Activated naive CD8-positive, alpha-beta T cell treated with anti-CD3 and anti-CD28 coated beads, Interleukin-2, amount 50 U/mL, for 24 hours (primary cell): ENCODE data around the gene SIAH2.

Experiments
- ATAC-seq: fragments of 150-1000 bp; cut with Tn5 transposase; one replicate; pipeline ENCODE4 v1.10.0; 2021
- DNase-seq: peaks from one replicate; pipeline ENCODE4 v3.0.0; 2021
- H3K27ac Mint-ChIP-seq: one replicate; pipeline ENCODE4 v1.8.0; 2021; ENCODE audit warnings: mild to moderate bottlenecking, mixed read lengths
- H3K27me3 Mint-ChIP-seq: one replicate; pipeline ENCODE4 v1.8.0; 2021; ENCODE audit warnings: mixed read lengths
- H3K36me3 Mint-ChIP-seq: one replicate; pipeline ENCODE4 v1.8.0; 2021; ENCODE audit warnings: low read depth, mixed read lengths
- H3K4me1 Mint-ChIP-seq: one replicate; pipeline ENCODE4 v1.8.0; 2021; ENCODE audit warnings: mixed read lengths
- H3K4me3 Mint-ChIP-seq: one replicate; pipeline ENCODE4 v1.8.0; 2021; ENCODE audit warnings: mild to moderate bottlenecking, moderate library complexity, mixed read lengths
- H3K9me3 Mint-ChIP-seq: one replicate; pipeline ENCODE4 v1.8.0; 2021; ENCODE audit warnings: mixed read lengths

The SIAH2 gene

DNA sequence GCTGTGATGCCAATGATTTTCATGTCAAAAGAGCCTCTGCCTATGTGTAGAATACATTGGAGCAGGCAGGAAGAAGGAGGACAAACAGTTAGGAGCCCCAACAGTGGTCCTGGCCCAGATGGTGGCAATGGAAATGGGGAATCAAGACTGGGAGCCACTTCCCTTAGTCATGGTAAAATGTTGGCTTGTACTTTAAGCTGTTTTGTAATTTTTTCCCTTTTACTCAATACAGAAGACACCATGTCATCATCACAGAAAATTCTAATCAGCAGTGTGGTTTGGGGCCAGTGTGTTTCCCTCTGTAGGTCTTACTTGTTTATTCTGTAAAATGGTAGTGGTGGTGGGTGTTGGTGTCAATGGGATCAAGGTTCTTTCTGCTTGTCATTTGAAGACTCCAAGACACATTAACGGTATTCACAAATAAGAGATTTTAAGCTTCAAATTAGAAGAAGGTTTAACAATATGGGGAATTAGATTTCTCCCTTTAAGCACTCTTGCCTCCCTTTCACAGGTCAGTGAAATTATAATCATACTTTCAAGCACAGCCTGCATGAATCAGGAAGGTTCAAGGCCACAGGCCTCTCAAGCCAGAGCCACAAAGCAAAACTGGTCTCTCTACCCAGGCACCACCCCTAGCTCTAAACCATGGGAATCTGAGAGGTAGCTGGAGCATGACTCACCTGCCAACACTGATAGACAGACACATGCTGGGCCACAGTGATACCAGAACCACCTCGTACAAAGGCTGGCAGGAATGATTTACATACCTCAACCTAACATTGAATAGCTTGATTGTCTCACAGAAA is 24.9 kb downstream of the SIAH2 start:
- Mint-ChIP-seq H3K27ac (peak overlapping the region; percentile 100), H3K36me3 (peaks cover 56% of the 10 kb centered on the region), H3K4me1 (peaks cover 83% of the 10 kb centered on the region), H3K9me3 (no peaks in the 10 kb centered on the region), H3K4me3 (peak overlapping the region; percentile 55), H3K27me3 (no peaks in the 10 kb centered on the region)
- ATAC-seq (peak; percentile 70), DNase-seq (peak; percentile 56)

DNA sequence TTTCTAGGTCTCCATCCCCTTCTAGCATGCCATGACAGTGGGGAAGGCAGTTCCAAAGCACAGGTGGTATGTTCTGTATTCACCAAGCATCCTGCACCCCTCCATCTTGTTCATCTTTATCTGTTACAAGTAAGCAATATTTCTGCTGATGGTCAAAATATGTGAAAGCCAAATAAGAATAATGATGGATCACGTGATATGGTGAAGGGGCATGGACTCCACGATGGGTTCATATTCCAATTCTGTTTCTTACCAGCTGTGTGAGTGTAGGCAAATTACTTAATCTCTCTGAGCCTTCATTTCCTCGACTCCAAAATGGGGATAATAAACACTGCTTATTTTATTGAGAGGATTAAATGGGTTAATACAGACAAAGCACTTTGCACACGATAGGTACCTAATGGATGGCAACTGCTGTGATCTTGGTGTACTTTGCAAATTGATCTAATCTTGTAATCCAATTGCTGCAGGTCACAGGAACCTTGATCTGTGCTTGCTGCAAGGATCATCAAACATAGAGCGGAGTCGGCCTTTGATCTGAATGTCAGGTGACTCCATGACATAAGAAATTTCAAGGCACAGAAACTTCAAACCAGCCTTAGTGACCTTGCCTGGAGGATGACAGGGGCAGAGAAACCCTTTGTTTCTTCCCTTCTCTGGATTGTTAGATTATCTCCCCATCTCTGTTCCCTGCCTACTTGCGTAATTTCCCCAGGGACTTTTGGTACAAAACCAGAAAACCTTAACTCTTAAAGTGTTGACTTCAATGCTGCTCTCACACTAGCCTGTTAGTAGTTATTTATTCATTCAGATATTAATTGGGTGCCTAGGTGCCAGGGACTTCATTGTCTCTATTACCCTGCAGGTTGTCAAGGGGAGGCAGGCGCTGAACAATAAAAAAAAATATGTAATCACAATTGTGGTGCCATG is 25.8 kb downstream of the SIAH2 start:
- peaks cover 75% of the 10 kb centered on the region for H3K4me1 Mint-ChIP-seq
- no peaks in the 10 kb centered on the region for H3K27me3 Mint-ChIP-seq
- H3K9me3 Mint-ChIP-seq: no peaks in the 10 kb centered on the region
- peaks cover 47% of the 10 kb centered on the region for H3K36me3 Mint-ChIP-seq
- H3K4me3 Mint-ChIP-seq: peak overlapping the region; percentile 55
- ATAC-seq: no peak
- no peak for DNase-seq
- H3K27ac Mint-ChIP-seq: peak overlapping the region; percentile 100

- DNase-seq (no peak), ATAC-seq (no peak)
- H3K4me1 Mint-ChIP-seq: peaks cover 66% of the 10 kb centered on the region
- peaks cover 40% of the 10 kb centered on the region for H3K36me3 Mint-ChIP-seq
- H3K9me3 Mint-ChIP-seq: no peaks in the 10 kb centered on the region
- no peak overlapping the region for H3K4me3 Mint-ChIP-seq
- peak overlapping the region; percentile 100 for H3K27ac Mint-ChIP-seq
- no peaks in the 10 kb centered on the region for H3K27me3 Mint-ChIP-seq
These were observed 26.7 kb downstream of the SIAH2 start for GRCh38 chr3:150736316-150736719.

- Mint-ChIP-seq H3K4me1 (peaks cover 51% of the 10 kb centered on the region), H3K36me3 (peaks cover 26% of the 10 kb centered on the region), H3K27ac (no peak overlapping the region), H3K27me3 (no peaks in the 10 kb centered on the region), H3K9me3 (no peaks in the 10 kb centered on the region), H3K4me3 (no peak overlapping the region)
- ATAC-seq (no peak), DNase-seq (no peak)
These were observed 28.2 kb downstream of the SIAH2 start for GRCh38 chr3:150734795-150735119.

DNA sequence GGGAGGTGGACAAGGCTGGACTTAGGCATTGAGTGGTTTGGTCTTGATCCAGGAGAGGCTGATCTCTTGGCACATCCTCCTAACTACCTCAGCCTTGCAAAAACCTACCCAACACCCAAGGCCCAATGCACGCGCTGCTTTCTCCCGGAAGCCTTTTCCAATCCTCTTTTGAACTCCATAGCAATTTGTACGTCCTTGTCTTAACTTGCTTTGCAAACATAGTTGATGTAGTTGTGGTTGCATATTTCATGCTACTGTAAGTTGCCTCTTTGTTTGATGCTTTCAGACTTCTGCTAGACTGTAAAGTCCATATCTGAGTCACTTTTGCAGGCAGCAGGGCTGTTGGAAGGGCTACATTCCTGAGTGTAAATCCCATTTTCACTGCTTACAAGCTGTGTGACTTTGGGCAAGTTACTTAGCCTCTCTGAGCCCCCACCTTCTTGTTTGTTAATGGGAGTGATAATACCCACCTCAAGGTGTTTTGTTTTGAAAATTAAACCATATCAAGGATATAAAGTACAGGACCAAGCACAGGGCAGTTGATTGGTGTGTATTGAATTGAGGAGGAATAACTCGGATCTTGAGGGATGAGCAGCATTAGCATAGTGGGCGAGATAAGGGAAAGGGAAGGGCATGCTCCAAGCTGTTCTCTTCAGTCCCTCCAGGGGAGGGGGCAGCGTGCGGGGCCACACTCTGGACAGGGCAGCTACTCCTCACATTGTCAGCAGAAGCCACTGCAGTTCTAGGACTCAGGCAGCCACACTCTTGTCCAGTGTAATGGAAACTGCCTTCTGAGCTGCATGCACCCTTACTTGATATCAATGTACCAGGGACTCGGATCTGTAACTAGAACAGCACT is 28.8 kb downstream of the SIAH2 start:
- no peak overlapping the region for H3K4me3 Mint-ChIP-seq
- no peak overlapping the region for H3K27ac Mint-ChIP-seq
- H3K4me1 Mint-ChIP-seq: peaks cover 45% of the 10 kb centered on the region
- ATAC-seq (no peak), DNase-seq (no peak)
- no peaks in the 10 kb centered on the region for H3K9me3 Mint-ChIP-seq
- H3K36me3 Mint-ChIP-seq: peaks cover 25% of the 10 kb centered on the region
- no peaks in the 10 kb centered on the region for H3K27me3 Mint-ChIP-seq

GRCh38 chr3:150733373-150733935 is 29.5 kb downstream of the SIAH2 start:
- H3K9me3 Mint-ChIP-seq: no peaks in the 10 kb centered on the region
- no peak overlapping the region for H3K27ac Mint-ChIP-seq
- ATAC-seq (peak; percentile 29), DNase-seq (no peak)
- peaks cover 24% of the 10 kb centered on the region for H3K36me3 Mint-ChIP-seq
- H3K4me1 Mint-ChIP-seq: peaks cover 38% of the 10 kb centered on the region
- no peak overlapping the region for H3K4me3 Mint-ChIP-seq
- H3K27me3 Mint-ChIP-seq: no peaks in the 10 kb centered on the region

GRCh38 chr3:150729682-150730360 is 33.1 kb downstream of the SIAH2 start:
- ATAC-seq (no peak), DNase-seq (no peak)
- H3K36me3 Mint-ChIP-seq: peaks cover 8% of the 10 kb centered on the region
- H3K4me1 Mint-ChIP-seq: peaks cover 9% of the 10 kb centered on the region
- H3K27me3 Mint-ChIP-seq: no peaks in the 10 kb centered on the region
- no peaks in the 10 kb centered on the region for H3K9me3 Mint-ChIP-seq
- H3K4me3 Mint-ChIP-seq: no peak overlapping the region
- no peak overlapping the region for H3K27ac Mint-ChIP-seq

DNA sequence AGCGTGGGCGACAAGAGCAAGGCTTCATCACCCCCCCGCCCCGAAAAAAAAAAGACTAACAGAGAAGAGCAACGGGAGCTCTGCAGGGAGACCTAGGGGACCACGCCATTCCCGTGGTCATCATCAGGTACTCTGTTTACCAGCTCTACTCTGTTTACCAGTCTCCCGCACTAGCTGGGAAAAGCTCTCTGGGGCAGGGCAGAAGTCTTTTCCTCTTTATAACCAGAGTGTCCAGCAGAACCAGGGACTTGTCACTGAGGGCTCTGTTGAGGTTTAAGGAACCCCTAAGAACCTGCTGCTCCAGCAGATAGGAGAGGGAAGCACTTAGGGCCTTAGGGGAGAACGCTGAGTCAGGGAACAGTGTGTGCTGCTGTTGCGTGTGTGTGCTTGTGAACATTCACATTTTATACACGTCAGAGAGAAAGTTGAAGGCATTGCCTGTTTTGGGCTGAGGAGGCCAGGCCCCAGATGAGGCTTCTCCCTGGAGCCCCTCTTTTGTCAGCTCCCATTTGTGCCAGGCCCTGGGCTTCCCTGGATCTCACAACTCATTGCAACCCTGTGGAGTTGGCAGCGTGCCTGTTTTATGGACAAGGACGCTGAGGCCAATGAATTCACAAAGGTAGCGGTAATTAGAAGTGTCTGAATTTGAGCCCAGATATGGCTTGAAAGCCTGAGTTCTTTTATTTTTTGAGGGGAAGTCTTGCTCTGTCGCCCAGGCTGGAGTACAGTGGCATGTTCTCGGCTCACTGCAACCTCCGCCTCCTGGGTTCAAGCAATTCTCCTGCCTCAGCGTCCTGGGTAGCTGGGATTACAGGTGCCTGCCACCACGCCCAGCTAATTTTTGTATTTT is 35.1 kb downstream of the SIAH2 start:
- H3K9me3 Mint-ChIP-seq: no peaks in the 10 kb centered on the region
- H3K4me3 Mint-ChIP-seq: no peak overlapping the region
- H3K27ac Mint-ChIP-seq: no peak overlapping the region
- peaks cover 10% of the 10 kb centered on the region for H3K4me1 Mint-ChIP-seq
- no peak for ATAC-seq
- H3K27me3 Mint-ChIP-seq: no peaks in the 10 kb centered on the region
- DNase-seq: no peak
- peaks cover 1% of the 10 kb centered on the region for H3K36me3 Mint-ChIP-seq

DNA sequence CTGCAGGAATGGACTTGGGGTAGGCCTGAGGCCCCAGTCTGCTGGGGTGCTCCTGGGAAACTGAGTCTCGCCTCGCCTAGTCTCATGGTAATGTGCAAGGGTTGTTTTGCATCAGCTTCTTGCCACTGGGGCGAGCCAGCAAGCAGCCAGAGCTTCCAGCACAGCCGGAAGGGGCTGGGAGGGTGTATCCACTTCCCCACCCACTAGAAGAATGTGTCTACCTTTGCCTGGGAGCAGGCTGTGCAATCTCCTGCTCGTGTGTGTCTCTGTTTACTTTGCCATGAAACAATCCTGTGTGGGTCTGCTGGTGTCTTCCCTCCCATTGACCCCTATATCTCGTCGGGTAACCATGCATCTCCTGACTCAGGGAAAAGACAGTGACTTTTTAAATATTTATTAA is 37.4 kb downstream of the SIAH2 start:
- no peak overlapping the region for H3K4me3 Mint-ChIP-seq
- no peaks in the 10 kb centered on the region for H3K36me3 Mint-ChIP-seq
- H3K4me1 Mint-ChIP-seq: peaks cover 27% of the 10 kb centered on the region
- H3K27me3 Mint-ChIP-seq: no peaks in the 10 kb centered on the region
- H3K27ac Mint-ChIP-seq: no peak overlapping the region
- no peaks in the 10 kb centered on the region for H3K9me3 Mint-ChIP-seq
- DNase-seq (no peak), ATAC-seq (no peak)

GRCh38 chr3:150723946-150724345 is 39.0 kb downstream of the SIAH2 start:
- peaks cover 27% of the 10 kb centered on the region for H3K4me1 Mint-ChIP-seq
- no peaks in the 10 kb centered on the region for H3K9me3 Mint-ChIP-seq
- no peak overlapping the region for H3K27ac Mint-ChIP-seq
- no peak for ATAC-seq
- no peak overlapping the region for H3K4me3 Mint-ChIP-seq
- DNase-seq: no peak
- no peaks in the 10 kb centered on the region for H3K36me3 Mint-ChIP-seq
- no peaks in the 10 kb centered on the region for H3K27me3 Mint-ChIP-seq

GRCh38 chr3:150722267-150722666 is 40.7 kb downstream of the SIAH2 start:
- Mint-ChIP-seq H3K4me3 (no peak overlapping the region), H3K36me3 (no peaks in the 10 kb centered on the region), H3K9me3 (no peaks in the 10 kb centered on the region), H3K27me3 (no peaks in the 10 kb centered on the region), H3K4me1 (peaks cover 27% of the 10 kb centered on the region), H3K27ac (no peak overlapping the region)
- ATAC-seq (peak; percentile 57), DNase-seq (no peak)

DNA sequence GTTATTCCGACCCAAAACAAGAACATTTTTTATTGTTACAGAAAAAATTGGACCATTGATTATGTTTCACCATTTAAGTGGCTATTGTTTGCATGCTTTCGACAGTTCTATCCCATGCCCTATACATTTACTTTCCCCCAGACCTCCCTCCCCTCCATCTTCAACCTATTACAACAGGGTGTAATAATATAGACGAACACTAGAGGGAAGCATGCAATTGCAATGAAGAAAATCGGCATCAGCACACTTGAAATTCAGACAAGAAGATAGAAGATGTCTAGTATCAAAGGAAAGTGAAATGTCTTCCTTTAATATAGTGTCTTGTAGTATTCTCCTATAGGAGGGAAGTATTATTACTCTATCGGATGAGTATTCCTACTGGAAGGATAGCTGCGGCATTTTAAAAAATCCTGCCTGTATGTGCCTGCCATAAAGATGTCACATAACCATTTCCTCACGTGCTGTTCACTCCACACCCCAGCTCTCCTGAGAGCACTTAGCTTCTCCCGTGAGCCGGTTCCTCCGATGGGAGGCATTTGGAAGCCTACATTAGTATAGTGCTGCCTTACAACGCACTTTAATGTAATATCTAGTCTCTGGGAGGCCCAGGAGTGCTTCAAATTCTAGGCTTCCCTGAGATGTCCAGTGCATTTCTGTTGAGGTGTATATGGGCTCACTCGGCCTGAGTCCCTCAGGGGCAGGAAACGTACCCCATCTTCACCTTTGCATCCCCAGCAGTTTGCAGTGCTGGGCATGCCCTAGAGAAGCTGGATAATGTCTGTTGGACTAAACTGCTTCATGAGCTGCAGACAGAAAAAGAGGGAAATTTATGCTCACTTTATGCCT is 41.5 kb downstream of the SIAH2 start:
- no peaks in the 10 kb centered on the region for H3K27me3 Mint-ChIP-seq
- no peaks in the 10 kb centered on the region for H3K9me3 Mint-ChIP-seq
- no peak overlapping the region for H3K4me3 Mint-ChIP-seq
- peaks cover 27% of the 10 kb centered on the region for H3K4me1 Mint-ChIP-seq
- DNase-seq (no peak), ATAC-seq (peak; percentile 54)
- no peaks in the 10 kb centered on the region for H3K36me3 Mint-ChIP-seq
- H3K27ac Mint-ChIP-seq: no peak overlapping the region
